Fibroblast of pulmonary artery (primary cell): ENCODE measurements around the gene CERS2.
A peak's percentile ranks its signal among the peaks of the same experiment; 100 is the strongest.

Source experiments
- DNase-seq: peaks from one replicate; pipeline ENCODE4 v3.0.0-alpha.2; 2010; ENCODE audit warnings: low read depth
- H3K4me3 ChIP-seq: replicated peaks from 2 replicates; pipeline ENCODE4 v1.5.1; 2011; ENCODE audit warnings: low read depth, mild to moderate bottlenecking, control low read depth, low read length, moderate library complexity
- CTCF ChIP-seq: IDR thresholded peaks from 2 replicates; pipeline ENCODE4 v1.5.1; 2011; ENCODE audit warnings: mild to moderate bottlenecking, control low read depth, low read length, inconsistent platforms; ENCODE audit errors: missing control alignments

CERS2 gene

DNA sequence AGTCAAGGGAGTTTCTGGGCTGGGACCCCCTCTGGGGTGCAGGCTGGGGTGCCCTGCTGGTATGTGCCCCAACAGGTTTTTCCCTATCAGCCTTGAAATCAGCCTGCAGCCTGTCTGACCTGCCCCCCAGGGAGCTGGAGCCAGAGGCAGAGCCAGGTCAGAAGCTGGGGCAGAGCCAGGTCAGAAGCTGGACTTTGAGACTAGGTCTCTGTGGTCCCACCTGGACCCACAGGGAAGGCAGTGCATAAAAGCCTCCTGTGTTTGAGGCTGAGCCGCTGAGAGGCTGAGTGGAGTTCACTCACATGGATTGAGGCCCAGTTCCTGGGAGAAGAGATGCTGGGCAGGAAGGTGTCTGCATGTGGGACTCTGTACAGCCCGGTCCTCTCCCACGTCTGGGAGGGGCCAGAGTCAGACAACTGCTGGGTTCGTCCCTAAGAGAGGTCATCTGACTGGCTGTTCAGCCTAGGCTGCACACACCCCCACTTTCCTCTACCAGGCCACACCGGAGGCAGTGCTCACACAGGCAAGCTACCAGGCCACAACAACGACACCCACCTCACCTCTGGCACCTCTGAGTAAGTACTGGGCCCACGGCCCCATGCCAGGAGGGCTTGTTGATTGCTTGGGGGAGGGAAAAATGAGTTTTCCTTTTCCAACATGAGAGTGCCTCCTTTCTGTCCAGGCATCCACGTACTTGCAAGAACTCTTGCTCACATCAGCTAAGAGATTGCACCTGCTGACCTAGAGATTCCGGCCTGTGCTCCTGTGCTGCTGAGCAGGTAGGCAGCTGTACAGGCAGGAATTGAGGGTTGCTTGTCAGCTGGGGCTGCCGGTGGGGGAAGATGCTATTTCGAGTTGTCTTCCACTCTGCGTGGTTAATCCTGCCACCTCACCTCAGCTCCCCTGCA, 7.4 kb upstream of the CERS2 start, which contains the start of gene ANXA9:
Gene ANXA9 (plus strand): TSS at position 488 of the 908 bp plus-strand sequence. CDS start 814 bp downstream, outside the sequence.
- TF ChIP-seq CTCF = no peak
- peak; percentile 39 for DNase-seq
- no peak within 1 kb of the TSS for H3K4me3 ChIP-seq

DNA sequence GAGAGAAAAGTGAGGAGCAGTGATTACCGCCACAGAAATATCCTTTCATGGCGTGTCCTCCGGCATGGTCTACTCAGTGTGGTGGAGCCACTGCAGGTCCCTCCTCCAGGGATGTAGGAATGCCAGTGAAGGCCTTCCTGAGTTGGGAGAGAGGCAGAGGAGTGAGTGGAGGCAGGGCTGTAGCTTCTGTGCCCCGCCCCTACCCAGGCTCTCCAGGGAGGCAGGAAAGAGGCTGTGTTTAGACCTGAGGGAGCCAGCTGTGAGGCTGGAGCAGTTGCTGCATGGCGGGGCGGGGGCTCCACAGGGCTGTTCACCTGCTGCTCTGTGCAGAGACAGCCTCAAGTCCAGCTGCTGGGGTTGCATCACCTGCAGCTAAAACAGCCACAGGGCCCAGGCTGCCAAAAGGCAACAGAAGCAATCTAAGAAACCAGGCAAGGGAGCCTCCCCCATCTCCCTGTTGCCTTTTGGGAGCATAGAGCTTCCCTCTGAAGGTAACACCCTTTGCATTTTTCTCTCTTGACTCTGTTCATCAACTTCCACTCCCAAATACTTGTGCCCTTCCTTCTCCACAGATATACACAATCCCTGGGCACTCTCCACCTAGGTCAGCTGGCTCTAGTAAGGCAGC, 6.7 kb upstream of the CERS2 start:
- DNase-seq = no peak
- TF ChIP-seq CTCF = no peak
- H3K4me3 ChIP-seq = no peak overlapping the region

- H3K4me3 ChIP-seq = no peak overlapping the region
- TF ChIP-seq CTCF = no peak
- DNase-seq = peak; percentile 92
Measured at GRCh38 chr1:150979092-150980056, 4.7 kb upstream of the CERS2 start.

- no peak for TF ChIP-seq CTCF
- DNase-seq = no peak
- H3K4me3 ChIP-seq = no peak overlapping the region
Measured at GRCh38 chr1:150976879-150977694, 2.5 kb upstream of the CERS2 start.

DNA sequence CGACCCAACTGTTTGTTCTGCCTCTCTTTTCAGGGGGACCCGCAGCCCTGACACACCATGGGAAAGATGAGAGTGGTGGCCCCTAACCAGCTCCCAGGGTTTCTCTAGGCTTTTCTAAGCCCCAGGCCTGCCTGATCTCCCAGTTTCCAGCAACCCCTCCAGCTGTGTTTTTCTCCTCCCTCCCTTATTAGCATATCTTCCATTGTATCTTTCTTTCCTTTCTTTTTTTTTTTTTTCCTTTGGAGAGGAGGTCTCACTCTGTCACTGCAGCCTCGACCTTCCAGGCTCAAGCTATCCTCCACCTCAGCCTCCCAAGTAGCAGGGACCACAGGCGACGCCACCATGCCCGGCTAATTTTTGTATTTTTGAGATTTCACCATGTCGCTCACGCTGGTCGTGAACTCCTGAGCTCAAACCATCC, 1.8 kb upstream of the CERS2 start:
- TF ChIP-seq CTCF = no peak
- H3K4me3 ChIP-seq = no peak overlapping the region
- DNase-seq = no peak
